Lower lobe of right lung (tissue), 2 donors: ENCODE measurements around the gene GYPC. TPM values are rescaled to one million over a fixed set of nuclear protein-coding genes. Genes with fewer than 3 reads are reported as not detected.

ENCODE experiments used
- ATAC-seq, 2 donors: fragments of 200-7000 bp; cut with Tn5 transposase; one replicate each; pipeline ENCODE4 v1.9.1; 2020 to 2022; ENCODE audit warnings: mild to moderate bottlenecking in 2 of 2, moderate library complexity in 2 of 2
- DNase-seq: peaks from one replicate; pipeline ENCODE4 v3.0.0-alpha.2; 2020
- H3K27ac ChIP-seq: fragments of 200-600 bp; one replicate; pipeline ENCODE4 v1.8.0; 2022
- H3K27me3 ChIP-seq: fragments of 200-600 bp; one replicate; pipeline ENCODE4 v1.8.0; 2022; ENCODE audit warnings: low read depth
- H3K36me3 ChIP-seq: fragments of 200-600 bp; one replicate; pipeline ENCODE4 v1.8.0; 2022; ENCODE audit warnings: mild to moderate bottlenecking
- H3K4me1 ChIP-seq: fragments of 200-600 bp; one replicate; pipeline ENCODE4 v1.8.0; 2022
- H3K4me3 ChIP-seq: fragments of 200-600 bp; one replicate; pipeline ENCODE4 v1.8.0; 2022; ENCODE audit warnings: mild to moderate bottlenecking
- H3K9me3 ChIP-seq: fragments of 200-600 bp; one replicate; pipeline ENCODE4 v1.8.0; 2022
- CTCF ChIP-seq: fragments of 200-600 bp; IDR thresholded peaks from one replicate; pipeline ENCODE4 v1.8.0; 2022; ENCODE audit warnings: antibody characterized with exemption, mild to moderate bottlenecking
- intact Hi-C: fragments of 100-400 bp; cut with DNase I; formaldehyde crosslinking; loops from one replicate; pipeline ENCODE4 v1.11.0; 2022
- total RNA-seq: library from RNA; stranded (reverse); fragmentation: NEBNext Ultra II Directional; extraction: Animal tissue kit (Norgen Biotek cat#: 25700); gene quantifications from one replicate; pipeline ENCODE4 v1.2.1, GENCODE V29; 2021
- donor health status: DM: no; HTN: yes; CAD: no; lungs with severe emphysema.

The GYPC gene
- total RNA-seq, 1 donor from 2014 or later = 92.6 TPM

DNA sequence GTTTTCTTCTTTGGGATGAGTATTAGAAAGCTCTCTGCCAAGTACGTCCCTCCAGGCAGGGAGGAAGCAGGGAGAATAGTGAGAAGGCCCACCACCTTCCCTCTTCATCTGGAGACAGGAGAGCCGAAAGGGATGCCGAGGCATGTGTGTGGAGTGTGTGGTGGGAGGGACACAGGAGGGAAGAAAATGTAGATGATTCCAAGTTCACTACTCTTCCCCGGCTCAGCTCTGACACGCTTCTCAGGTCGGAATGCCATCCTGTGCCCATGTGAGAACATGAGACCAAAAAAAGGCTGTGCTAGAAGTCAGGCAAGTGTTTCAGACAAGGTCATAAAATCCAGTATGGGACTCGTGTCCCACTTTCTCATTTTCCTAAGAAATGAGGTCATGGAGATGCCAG lies 47.4 kb downstream of the GYPC start:
- Histone ChIP-seq H3K4me3 (no peak overlapping the region), H3K36me3 (no peaks in the 10 kb centered on the region), H3K4me1 (peaks cover 17% of the 10 kb centered on the region), H3K27ac (no peak overlapping the region), H3K9me3 (no peaks in the 10 kb centered on the region), H3K27me3 (no peaks in the 10 kb centered on the region)
- intact Hi-C loops = no loop called here
- TF ChIP-seq CTCF = no peak
- no peak for ATAC-seq
- no peak for DNase-seq

GRCh38 chr2:126704434-126705160 lies 48.6 kb downstream of the GYPC start:
- no peak for TF ChIP-seq CTCF
- DNase-seq (no peak), ATAC-seq (no peak)

DNA sequence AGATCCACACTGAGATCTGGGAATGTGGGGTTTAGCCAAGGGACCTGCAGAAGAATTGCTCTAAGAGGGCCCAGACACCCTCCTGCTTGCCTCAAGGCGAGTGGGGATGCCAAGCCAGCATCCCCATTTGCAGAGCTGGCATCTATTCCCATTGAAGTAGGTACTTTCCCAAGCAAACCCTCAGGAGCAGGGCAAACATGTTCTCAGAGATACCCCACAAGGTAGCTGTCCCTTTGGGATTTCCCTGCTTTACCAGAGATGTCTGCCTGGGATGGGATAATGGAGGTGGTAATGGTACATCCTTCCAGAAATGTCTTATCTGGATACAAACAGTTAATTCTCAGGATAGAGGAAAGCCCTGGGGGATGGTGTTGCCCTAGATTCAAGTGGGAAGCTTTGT lies 51.2 kb downstream of the GYPC start:
- intact Hi-C loops = no loop called here
- TF ChIP-seq CTCF = no peak
- H3K4me1 ChIP-seq = peaks cover 9% of the 10 kb centered on the region
- H3K36me3 ChIP-seq = no peaks in the 10 kb centered on the region
- H3K9me3 ChIP-seq = no peaks in the 10 kb centered on the region
- H3K4me3 ChIP-seq = no peak overlapping the region
- DNase-seq = no peak
- no peak overlapping the region for H3K27ac ChIP-seq
- no peaks in the 10 kb centered on the region for H3K27me3 ChIP-seq
- ATAC-seq = no peak

More at GRCh38 chr2:126704434-126705160, 48.6 kb downstream of the GYPC start:
- Histone ChIP-seq H3K9me3 (no peaks in the 10 kb centered on the region), H3K27me3 (no peaks in the 10 kb centered on the region), H3K27ac (no peak overlapping the region), H3K36me3 (no peaks in the 10 kb centered on the region), H3K4me3 (no peak overlapping the region), H3K4me1 (peaks cover 17% of the 10 kb centered on the region)
- intact Hi-C loops = no loop called here

GRCh38 chr2:126707941-126708340 lies 52.0 kb downstream of the GYPC start:
- TF ChIP-seq CTCF = no peak
- DNase-seq (no peak), ATAC-seq (no peak)
- Histone ChIP-seq H3K4me1 (peaks cover 9% of the 10 kb centered on the region), H3K27ac (no peak overlapping the region), H3K27me3 (no peaks in the 10 kb centered on the region), H3K4me3 (no peak overlapping the region), H3K9me3 (no peaks in the 10 kb centered on the region), H3K36me3 (no peaks in the 10 kb centered on the region)
- intact Hi-C loops = no loop called here

DNA sequence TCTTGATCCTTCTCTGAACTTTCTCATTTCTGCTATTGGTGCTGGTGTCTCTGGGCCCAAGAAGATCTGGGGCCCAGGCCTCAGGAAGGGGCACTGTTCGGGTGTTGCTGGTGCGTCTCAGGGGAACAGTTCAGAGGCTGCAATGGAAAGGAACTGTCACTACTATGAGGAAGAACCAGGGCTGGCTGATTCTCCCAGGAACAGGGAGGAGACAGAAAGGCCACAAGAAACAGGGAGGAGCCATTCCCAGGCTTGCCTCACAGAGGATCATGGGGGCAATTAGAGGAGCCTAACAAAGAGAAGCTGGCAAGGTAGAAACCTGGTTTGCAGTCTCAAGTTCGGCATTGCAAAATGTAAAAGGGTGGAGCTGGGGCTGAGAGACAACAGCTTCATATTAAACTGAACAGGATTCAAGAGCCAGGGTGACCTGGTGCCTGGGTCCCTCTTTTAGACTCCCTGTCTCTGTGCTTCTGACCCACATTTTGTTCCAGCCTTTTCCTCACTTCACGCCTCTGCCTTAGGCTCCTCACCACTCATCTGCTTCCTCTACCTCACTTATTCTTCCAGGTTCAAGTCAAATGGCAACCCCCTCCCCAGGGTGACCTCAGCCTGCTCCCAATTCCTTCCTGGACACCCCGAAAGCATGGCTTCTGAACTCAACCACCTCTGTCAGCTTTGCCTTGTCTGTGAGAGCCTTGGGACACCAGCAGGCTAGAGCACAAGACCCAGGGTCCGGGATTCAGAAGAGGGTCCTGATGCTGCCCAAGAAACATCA lies 58.4 kb downstream of the GYPC start:
- Histone ChIP-seq H3K4me1 (peaks cover 2% of the 10 kb centered on the region), H3K27me3 (no peaks in the 10 kb centered on the region), H3K36me3 (no peaks in the 10 kb centered on the region), H3K27ac (no peak overlapping the region), H3K9me3 (no peaks in the 10 kb centered on the region), H3K4me3 (no peak overlapping the region)
- no peak for DNase-seq
- ATAC-seq = peak in 1 of 2 donors; percentile 32
- intact Hi-C loops = no loop called here
- no peak for TF ChIP-seq CTCF
